T-helper 1 cell treated with Interleukin-12 subunit alpha and Interleukin-12 subunit beta and Interleukin-4 antibody, amounts not matched to agents 30 μg/mL and 1 μg/mL, for 36 hours (primary cell): ENCODE measurements around the gene TFAM.

ENCODE experiments used
- H3K27ac Mint-ChIP-seq: one replicate; pipeline ENCODE4 v1.8.0; 2021; ENCODE audit warnings: mild to moderate bottlenecking, mixed read lengths
- H3K27me3 Mint-ChIP-seq: one replicate; pipeline ENCODE4 v1.8.0; 2021; ENCODE audit warnings: low read depth, mixed read lengths
- H3K36me3 Mint-ChIP-seq: one replicate; pipeline ENCODE4 v1.8.0; 2021; ENCODE audit warnings: low read depth, mixed read lengths
- H3K4me1 Mint-ChIP-seq: one replicate; pipeline ENCODE4 v1.8.0; 2021; ENCODE audit warnings: low read depth, mixed read lengths
- H3K4me3 Mint-ChIP-seq: one replicate; pipeline ENCODE4 v1.8.0; 2021; ENCODE audit warnings: mild to moderate bottlenecking, moderate library complexity, mixed read lengths
- H3K9me3 Mint-ChIP-seq: one replicate; pipeline ENCODE4 v1.8.0; 2021; ENCODE audit warnings: mixed read lengths

The TFAM gene

DNA sequence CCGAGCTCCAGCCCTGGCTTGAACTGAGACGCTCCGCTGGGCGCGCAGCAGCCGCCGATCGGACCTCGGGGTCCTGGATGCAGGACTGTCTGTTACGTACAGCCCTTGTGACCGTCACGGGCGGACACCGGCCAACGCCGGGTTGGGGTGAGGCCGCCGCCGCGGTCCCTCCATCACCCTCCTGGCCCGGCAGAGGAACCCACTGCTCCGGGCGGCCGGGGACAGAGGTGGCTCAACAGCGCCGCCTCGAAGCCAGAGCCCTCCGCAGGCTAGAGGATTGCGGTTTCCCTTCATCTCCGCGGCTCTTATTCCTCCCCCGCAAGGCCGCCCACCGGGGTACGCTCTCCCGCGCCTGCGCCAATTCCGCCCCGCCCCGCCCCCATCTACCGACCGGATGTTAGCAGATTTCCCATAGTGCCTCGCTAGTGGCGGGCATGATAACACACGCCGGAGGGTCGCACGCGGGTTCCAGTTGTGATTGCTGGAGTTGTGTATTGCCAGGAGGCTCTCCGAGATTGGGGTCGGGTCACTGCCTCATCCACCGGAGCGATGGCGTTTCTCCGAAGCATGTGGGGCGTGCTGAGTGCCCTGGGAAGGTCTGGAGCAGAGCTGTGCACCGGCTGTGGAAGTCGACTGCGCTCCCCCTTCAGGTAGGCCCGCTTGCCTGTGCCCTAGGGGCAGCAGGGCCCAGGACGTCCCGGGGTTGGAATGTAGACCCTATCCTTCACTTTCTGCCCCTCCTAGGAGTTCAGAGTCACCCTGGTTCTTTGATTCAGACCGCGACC lies at the start of gene TFAM:
TFAM (plus strand) TSS at position 412 of the 785 bp plus-strand sequence; CDS start at position 550, 138 bp downstream.
- Mint-ChIP-seq H3K9me3 (no peaks in the 10 kb centered on the region), H3K27ac (peak within 1 kb of the TSS; percentile 93), H3K4me1 (peaks cover 33% of the 10 kb centered on the region), H3K36me3 (peaks cover 15% of the 10 kb centered on the region), H3K27me3 (no peaks in the 10 kb centered on the region), H3K4me3 (peak within 1 kb of the TSS; percentile 96)

DNA sequence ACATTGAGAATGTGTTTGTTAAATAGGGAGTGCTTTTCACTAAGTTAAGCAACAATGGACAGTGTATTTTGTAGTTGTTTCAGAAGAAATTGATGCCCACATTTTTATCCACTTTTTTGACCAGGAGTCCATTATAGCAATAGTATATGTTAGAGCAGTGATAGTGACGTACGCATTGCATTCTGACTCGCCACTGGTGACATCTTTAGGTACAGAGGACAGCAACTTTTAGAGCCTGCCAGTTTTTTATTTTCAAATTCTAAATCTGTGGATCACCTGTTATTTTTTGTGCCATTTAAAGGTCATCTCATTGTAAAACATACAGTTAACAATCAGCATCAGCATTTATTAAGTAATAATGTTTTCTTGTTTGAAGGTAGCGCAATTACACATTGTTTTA lies 49.0 kb upstream of the TFAM start:
- Mint-ChIP-seq H3K36me3 (peaks cover 7% of the 10 kb centered on the region), H3K4me1 (peaks cover 26% of the 10 kb centered on the region), H3K27me3 (peaks cover 12% of the 10 kb centered on the region), H3K9me3 (no peaks in the 10 kb centered on the region), H3K27ac (no peak overlapping the region), H3K4me3 (peak overlapping the region; percentile 94)

DNA sequence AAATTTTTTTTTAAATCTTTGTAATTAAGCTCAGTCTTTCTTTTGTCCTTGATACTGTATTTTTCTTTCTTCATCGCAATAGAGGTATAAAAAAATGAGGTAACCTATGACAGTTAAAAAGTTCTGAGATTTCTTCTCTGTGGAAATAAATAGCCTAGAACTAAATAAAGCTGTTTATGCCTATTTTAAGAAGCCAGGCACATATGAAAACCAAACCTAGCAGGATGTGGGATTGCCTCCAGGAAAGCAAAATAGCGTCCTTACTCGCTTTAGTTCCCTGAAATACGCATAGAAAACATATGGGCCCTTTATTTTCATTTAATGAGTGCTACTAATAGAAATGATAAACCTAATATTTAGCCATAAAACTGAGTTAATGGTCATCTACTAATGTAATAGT lies 43.8 kb upstream of the TFAM start:
- Mint-ChIP-seq H3K9me3 (no peaks in the 10 kb centered on the region), H3K4me3 (no peak overlapping the region), H3K27me3 (no peaks in the 10 kb centered on the region), H3K27ac (no peak overlapping the region), H3K36me3 (peaks cover 5% of the 10 kb centered on the region), H3K4me1 (peaks cover 11% of the 10 kb centered on the region)

DNA sequence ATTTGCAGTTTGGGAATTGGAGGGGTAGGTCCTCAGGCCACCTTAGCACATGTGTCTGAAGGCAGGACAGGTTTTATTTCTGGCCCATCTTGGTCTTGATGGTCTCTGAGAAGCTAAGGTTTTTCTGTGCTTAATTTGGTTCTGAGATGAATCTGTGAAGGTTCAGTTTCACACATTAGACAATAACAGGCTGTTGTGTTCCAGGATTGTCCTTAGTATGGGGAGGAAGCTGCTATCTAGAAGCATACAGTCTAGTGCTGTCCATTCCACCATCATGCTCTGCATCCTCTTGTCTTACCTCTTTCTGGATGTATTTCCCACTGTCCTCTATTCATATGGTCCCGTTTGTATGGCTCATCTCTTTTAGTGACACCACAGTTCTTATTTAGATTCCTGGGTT lies 43.3 kb upstream of the TFAM start:
- H3K9me3 Mint-ChIP-seq, result no peaks in the 10 kb centered on the region
- H3K27me3 Mint-ChIP-seq, result no peaks in the 10 kb centered on the region
- no peak overlapping the region for H3K4me3 Mint-ChIP-seq
- H3K36me3 Mint-ChIP-seq, result peaks cover 4% of the 10 kb centered on the region
- peaks cover 11% of the 10 kb centered on the region for H3K4me1 Mint-ChIP-seq
- no peak overlapping the region for H3K27ac Mint-ChIP-seq

DNA sequence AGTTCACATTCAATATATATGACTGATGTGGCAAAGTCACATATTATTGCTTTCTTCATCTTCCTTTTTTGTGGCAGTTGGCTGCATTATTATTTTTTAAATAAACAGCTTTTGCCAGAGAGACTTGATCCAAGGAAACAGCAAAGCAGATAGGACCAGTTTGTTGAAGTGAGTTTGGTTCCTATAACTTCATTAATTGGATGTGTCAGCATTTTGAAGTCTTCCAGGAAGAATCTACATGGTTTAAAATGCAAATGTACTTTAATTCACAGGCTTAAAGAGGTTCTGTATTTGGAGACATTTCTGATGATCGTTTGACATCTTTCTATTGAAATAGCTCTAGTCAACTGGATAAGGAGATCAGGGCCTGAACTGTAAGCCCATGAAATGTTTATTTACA lies 37.2 kb upstream of the TFAM start:
- Mint-ChIP-seq H3K27me3 (no peaks in the 10 kb centered on the region), H3K9me3 (no peaks in the 10 kb centered on the region), H3K27ac (no peak overlapping the region), H3K4me1 (peaks cover 4% of the 10 kb centered on the region), H3K36me3 (peaks cover 7% of the 10 kb centered on the region), H3K4me3 (no peak overlapping the region)

DNA sequence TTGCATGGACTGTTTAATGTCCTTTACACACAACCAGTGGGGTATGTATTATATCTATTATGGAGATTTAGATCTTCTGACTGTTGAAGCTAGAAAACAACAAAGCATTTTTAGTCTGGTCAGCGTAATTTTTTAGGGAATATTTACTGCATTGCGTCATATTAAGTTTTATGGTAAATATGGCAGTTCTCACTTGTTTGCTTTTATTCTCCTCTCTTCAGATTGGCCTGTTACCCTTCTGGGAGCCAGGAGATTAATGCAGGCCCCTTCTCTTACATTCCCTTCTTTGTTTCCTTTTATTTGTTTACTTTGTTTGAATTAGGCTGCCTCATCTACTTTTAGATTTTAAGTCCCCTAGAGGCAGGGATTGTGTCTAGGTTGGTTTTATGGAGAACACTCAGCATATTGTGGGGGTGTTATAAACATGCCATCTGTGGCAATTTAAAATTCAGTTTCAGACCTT lies 36.6 kb upstream of the TFAM start:
- no peak overlapping the region for H3K27ac Mint-ChIP-seq
- H3K4me3 Mint-ChIP-seq, result no peak overlapping the region
- H3K36me3 Mint-ChIP-seq, result peaks cover 7% of the 10 kb centered on the region
- peaks cover 4% of the 10 kb centered on the region for H3K4me1 Mint-ChIP-seq
- no peaks in the 10 kb centered on the region for H3K9me3 Mint-ChIP-seq
- no peaks in the 10 kb centered on the region for H3K27me3 Mint-ChIP-seq

DNA sequence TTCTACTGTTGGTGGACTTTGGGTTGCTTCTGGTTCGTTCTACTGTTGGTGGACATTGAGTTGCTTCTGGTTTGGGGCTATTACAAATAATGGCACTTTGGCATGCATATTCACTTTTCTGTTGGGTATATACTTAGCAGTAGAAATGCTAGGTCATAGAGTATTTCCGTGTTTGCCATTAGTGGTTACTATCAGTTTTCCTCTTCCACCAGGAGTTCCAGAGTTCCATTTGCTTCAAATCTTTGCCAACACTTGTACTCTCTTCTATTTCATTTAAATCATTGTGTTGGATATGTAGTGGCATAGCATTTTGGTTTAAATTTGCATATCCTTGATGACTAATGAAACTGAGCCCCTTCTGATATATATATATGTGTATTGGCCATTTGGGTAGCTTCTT lies 35.2 kb upstream of the TFAM start:
- H3K27me3 Mint-ChIP-seq, result no peaks in the 10 kb centered on the region
- peaks cover 4% of the 10 kb centered on the region for H3K4me1 Mint-ChIP-seq
- H3K9me3 Mint-ChIP-seq, result no peaks in the 10 kb centered on the region
- peaks cover 7% of the 10 kb centered on the region for H3K36me3 Mint-ChIP-seq
- no peak overlapping the region for H3K27ac Mint-ChIP-seq
- H3K4me3 Mint-ChIP-seq, result no peak overlapping the region

DNA sequence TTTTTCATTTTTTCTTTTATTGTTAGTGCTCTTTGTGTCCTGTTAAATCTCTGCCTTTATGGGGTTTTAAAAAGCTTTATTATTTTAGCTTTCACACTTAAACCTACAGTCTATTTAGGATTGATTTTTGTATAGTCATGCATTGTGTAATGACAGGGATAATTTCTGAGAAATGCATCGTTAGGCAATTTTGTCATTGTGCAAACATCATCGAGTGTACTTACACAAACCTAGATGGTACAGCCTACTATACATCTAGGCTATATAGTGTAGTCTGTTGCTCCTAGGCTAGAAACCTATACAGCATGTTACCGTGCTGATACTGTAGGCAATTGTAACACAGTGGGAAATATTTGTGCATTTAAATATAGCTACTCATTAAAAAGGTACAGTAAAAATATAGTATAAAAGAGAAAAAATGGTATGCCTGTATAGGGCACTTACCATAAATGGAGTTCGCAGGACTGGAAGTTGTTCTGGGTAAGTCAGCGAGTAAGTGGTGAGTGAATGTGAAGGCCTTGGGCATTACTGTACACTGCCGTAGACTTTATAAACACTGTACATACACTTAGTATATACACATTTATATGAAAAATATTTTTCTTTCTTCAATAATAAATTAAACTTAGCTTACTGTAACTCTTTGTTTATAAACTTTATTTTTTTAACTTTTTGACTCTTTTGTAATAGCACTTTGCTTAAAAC lies 34.4 kb upstream of the TFAM start:
- Mint-ChIP-seq H3K9me3 (no peaks in the 10 kb centered on the region), H3K36me3 (peaks cover 4% of the 10 kb centered on the region), H3K4me1 (peaks cover 4% of the 10 kb centered on the region), H3K27me3 (no peaks in the 10 kb centered on the region), H3K27ac (no peak overlapping the region), H3K4me3 (no peak overlapping the region)

DNA sequence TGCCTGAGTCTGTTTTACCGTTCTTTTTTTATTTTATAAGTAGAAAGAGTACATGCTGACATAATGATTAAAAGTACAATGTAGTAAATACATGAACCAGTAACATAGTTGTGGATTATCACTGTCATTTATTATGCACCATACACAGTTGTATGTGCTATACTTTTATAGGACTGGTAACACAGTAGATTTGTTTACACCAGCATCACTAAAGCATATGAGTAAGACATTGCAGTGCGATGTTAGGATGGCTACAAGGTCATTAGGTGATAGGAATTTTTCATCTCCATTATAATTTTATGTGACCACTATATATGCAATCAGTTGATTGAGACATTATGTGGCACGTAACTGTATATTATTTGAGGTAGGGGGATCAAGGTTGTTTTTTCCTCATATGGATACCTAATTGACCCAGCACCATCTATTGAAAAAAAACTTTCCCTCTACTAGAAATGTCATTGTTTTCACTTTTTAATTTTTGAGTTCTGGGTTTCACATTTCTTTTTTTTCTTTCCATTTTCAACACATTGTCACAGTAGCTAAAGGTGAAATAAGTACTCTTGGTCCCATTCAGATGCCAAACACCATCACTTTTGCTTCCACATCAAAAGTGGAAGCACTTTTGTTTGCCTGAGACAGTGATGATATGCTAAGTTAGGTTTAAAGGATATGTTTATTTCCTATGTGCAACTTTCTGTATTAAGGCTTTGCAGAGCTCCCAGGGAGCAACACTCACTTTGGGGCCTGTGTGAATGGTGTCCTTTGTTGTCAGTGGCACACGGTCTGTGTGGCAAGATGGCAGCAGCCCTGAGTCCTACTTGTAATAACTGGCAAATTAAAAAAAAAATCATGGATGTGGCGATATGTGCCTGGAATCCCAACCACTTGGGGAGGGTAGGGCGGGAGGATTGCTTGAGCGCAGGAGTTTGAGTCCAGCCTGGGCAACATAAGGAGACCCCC lies 33.3 kb upstream of the TFAM start:
- no peak overlapping the region for H3K4me3 Mint-ChIP-seq
- peaks cover 4% of the 10 kb centered on the region for H3K36me3 Mint-ChIP-seq
- no peaks in the 10 kb centered on the region for H3K9me3 Mint-ChIP-seq
- peaks cover 4% of the 10 kb centered on the region for H3K4me1 Mint-ChIP-seq
- no peak overlapping the region for H3K27ac Mint-ChIP-seq
- H3K27me3 Mint-ChIP-seq, result no peaks in the 10 kb centered on the region

DNA sequence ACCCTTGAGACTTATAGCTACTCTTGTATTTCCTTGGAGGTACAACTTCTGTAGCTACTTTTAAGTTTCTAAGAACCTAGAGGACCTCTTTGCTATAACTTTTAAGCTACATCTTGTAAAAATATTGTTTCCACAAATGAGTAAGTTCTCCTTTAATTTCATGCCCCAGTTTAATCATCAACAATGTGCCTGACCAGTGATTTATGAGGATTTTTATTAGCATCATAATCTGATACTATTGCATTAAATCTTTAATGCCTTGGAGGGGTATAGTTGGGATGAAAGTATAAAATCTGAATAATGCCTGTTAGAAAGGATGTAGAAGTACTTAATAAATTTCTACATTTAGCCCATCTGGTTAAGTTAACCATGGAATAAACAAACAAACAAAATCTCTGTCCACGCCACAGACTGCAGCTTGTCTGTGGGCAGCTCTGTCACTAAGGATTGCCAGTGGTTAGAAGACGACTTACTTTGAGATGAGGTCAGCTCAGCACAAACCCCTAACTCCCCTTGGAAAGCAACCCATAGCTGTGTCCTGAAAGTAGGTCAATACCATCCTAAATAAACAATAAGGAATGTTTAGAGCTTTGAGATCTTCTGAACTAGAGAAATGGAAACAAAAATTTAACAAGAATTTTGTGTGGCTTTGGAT lies 32.1 kb upstream of the TFAM start:
- peaks cover 4% of the 10 kb centered on the region for H3K4me1 Mint-ChIP-seq
- no peaks in the 10 kb centered on the region for H3K9me3 Mint-ChIP-seq
- no peak overlapping the region for H3K27ac Mint-ChIP-seq
- H3K36me3 Mint-ChIP-seq, result no peaks in the 10 kb centered on the region
- H3K4me3 Mint-ChIP-seq, result no peak overlapping the region
- no peaks in the 10 kb centered on the region for H3K27me3 Mint-ChIP-seq

DNA sequence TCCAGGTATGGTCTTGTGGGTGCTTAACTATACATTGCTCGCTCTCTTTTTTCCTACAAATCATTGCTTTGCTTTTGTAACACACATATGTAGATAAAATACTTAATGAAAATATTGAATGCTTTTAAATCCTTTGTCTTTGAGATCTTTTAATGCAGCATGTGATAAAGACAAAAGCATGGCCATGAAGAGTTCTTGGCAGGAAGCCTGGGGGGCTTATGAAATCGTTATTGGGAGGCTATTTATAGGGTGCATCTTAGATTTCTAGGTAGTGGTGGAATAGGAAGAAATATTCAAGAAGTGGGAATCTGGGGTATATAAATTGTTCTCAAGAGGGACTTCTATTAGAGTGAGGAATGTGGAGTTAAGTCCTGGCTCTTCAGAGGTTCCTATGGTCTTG lies 28.5 kb upstream of the TFAM start:
- Mint-ChIP-seq H3K9me3 (no peaks in the 10 kb centered on the region), H3K27ac (no peak overlapping the region), H3K36me3 (no peaks in the 10 kb centered on the region), H3K4me3 (no peak overlapping the region), H3K4me1 (peaks cover 14% of the 10 kb centered on the region), H3K27me3 (no peaks in the 10 kb centered on the region)

DNA sequence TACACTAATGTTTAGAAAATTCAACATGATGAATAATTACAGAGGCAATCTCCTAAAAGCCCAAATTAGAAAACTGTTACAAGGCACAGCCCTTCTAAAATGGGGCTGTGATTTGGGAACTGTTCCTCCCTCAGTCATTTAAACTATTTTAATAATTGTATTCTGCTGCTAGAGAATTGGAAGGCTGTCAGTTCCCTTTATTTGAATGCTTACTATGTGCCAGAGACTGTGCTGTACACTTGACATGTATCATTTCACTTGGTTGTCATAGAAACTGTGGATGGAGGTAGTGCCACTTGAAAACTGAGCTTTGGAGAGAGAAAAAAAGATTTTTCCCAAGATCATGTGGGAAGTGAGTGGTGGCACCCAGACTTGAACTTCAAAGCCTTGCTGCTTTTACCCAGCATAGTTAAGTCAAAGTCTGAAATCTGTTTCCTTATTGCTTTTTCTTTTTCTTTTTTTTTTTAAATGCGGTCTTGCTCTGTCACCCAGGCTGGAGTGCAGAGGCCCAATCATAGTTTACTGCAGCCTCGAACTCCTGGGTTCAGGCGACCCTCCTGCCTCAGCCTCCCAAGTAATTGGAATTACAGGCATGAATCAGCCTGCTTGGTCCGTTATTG lies 26.8 kb upstream of the TFAM start:
- Mint-ChIP-seq H3K4me1 (peaks cover 10% of the 10 kb centered on the region), H3K9me3 (no peaks in the 10 kb centered on the region), H3K27me3 (no peaks in the 10 kb centered on the region), H3K4me3 (no peak overlapping the region), H3K36me3 (no peaks in the 10 kb centered on the region), H3K27ac (no peak overlapping the region)

DNA sequence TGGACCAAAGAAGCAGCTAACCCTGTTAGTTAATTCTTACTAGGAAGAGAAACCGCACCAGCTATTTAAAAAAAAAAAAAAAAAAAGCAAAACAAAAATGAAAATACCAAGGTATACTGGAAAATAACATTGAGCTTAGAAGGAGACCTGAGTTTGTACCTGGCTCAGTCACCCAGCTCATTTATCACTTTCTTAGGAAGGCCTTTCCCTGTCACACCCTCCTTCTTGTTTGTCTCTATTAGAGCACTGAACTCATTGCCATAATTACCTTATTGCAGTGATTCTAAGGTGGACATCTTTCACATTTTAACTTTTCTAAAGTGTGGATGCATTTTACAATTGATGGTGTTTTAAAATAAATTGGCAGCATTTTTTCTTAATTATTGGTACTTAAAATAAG lies 26.3 kb upstream of the TFAM start:
- H3K9me3 Mint-ChIP-seq, result no peaks in the 10 kb centered on the region
- no peaks in the 10 kb centered on the region for H3K27me3 Mint-ChIP-seq
- peaks cover 2% of the 10 kb centered on the region for H3K36me3 Mint-ChIP-seq
- H3K4me3 Mint-ChIP-seq, result no peak overlapping the region
- no peak overlapping the region for H3K27ac Mint-ChIP-seq
- peaks cover 10% of the 10 kb centered on the region for H3K4me1 Mint-ChIP-seq

DNA sequence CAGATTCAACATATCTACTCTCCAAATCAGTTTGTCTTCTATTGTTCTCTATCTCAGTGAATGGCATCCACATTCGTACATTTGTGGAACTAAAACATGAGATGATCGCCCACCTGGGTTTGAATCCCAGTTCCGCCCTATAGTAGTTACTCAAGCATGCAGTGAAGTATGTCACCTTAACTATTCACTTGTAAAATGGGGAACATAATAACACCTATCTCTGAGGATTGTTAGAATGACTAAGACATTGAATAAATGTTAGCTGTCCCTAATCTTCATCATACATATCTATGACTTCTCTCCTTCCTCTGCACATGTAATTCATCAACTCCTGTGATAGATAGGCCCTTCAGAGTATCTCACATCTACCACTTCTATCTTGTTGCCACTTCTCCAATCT lies 25.7 kb upstream of the TFAM start:
- Mint-ChIP-seq H3K36me3 (peaks cover 2% of the 10 kb centered on the region), H3K4me3 (no peak overlapping the region), H3K9me3 (no peaks in the 10 kb centered on the region), H3K27ac (no peak overlapping the region), H3K27me3 (no peaks in the 10 kb centered on the region), H3K4me1 (peaks cover 10% of the 10 kb centered on the region)
